Testis (tissue), 2 donors: Measurements from ENCODE around the gene NUP98.

ENCODE experiments used
- CTCF ChIP-seq, 3 experiments: fragments of 450-650 bp in 2 of 3; fragments of 200-600 bp in 1 of 3; sonication (generic) in 1 of 3; IDR thresholded peaks; one replicate each; pipeline ENCODE4 v1.5.1; 2016 to 2019; ENCODE audit warnings: antibody characterized with exemption in 3 of 3, mild to moderate bottlenecking in 2 of 3, moderate library complexity in 1 of 3
- POLR2A ChIP-seq: fragments of 450-650 bp; IDR thresholded peaks from one replicate; pipeline ENCODE4 v1.6.1; 2017; ENCODE audit warnings: antibody characterized with exemption, mild to moderate bottlenecking, moderate library complexity

- TF ChIP-seq CTCF (IDR thresholded peaks at IDR 0.05) (no peak), POLR2A (no peak)
Observed at GRCh38 chr11:3837793-3838192, 40.4 kb upstream of the NUP98 start.
